Activated CD4-positive, alpha-beta T cell treated with anti-CD3 and anti-CD28 coated beads, Interleukin-2, amount 50 U/mL, for 16 hours (primary cell): ENCODE measurements around the gene UQCRFS1.
"Not testable (repeated sequence)": the region's sequence is repeated elsewhere in the genome, so short reads cannot be mapped to it uniquely, and the experiment has no call there.

Source experiments
- DNase-seq: peaks from one replicate; pipeline ENCODE4 v3.0.0-alpha.2; 2020

UQCRFS1 gene

DNA sequence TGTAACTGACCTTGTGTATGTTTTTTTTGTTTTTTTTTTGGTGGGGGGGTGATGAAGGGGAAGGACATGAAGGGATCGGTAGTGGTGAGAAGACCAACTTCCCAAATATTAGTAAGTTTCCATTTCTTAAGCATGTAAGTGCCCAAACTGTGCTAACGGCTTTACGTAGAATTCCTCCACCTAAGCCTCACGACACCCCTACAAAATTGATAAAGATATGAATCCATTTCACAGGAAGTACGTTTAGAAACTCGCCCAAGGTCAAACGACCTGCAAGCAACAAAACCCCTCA is 649 bp downstream of the UQCRFS1 start:
- no peak for DNase-seq

DNA sequence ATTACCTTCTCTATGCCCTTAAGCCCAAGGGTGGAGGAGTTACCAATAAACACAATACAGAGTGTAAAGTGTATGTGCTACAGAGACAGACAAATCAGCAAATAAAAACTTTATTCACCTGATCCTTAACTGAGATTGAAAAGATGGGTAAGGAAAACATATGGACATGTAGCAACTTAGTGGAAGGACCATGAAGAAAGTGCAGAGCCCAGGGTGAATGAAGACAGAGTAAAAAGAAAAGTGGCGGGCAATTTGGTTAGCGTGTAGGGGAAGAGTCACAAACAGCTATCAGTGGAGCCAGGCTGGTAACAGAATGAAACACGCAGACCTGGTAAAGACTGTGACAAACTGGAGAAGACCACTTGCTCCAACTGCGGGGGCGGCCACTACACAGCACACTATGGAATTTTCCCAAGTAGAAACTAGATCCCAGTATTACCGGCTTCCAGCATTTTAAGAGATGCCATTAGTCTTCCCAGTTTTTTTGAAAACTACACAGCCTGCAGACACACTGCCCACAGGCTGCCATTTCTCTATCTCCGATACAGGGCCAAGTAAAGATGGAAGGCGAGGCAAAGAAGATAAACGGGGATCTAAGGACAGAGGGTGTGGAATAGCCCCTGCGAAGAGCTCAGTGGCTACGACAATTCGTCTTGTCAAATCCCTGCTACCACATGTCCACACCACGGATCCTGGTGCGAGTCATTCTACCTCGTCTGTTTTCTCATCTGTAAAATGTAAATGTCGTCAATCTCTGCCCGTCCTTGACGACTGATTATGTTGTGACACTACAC is 1.2 kb downstream of the UQCRFS1 start:
- DNase-seq, result no peak

DNA sequence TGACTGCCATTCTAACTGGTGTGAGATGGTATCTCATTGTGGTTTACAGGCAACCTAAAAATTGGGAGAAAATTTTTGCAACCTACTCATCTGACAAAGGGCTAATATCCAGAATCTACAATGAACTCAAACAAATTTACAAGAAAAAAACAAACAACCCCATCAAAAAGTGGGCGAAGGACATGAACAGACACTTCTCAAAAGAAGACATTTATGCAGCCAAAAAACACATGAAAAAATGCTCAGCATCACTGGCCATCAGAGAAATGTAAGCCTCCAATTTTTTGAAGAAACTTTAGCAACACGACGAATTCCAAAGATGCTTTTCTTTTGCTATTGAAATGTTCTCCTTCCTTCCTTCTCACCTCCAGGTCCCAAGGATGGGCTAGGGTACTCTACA is 1.9 kb downstream of the UQCRFS1 start:
- DNase-seq, result not testable (repeated sequence)

DNA sequence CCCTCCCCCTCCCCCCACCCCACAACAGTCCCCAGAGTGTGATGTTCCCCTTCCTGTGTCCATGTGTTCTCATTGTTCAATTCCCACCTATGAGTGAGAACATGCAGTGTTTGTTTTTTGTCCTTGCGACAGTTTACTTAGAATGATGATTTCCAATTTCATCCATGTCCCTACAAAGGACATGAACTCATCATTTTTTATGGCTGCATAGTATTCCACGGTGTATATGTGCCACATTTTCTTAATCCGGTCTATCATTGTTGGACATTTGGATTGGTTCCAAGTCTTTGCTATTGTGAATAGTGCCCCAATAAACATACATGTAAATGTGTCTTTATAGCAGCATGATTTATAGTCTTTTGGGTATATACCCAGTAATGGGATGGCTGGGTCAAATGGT is 2.4 kb downstream of the UQCRFS1 start:
- DNase-seq, result not testable (repeated sequence)

DNA sequence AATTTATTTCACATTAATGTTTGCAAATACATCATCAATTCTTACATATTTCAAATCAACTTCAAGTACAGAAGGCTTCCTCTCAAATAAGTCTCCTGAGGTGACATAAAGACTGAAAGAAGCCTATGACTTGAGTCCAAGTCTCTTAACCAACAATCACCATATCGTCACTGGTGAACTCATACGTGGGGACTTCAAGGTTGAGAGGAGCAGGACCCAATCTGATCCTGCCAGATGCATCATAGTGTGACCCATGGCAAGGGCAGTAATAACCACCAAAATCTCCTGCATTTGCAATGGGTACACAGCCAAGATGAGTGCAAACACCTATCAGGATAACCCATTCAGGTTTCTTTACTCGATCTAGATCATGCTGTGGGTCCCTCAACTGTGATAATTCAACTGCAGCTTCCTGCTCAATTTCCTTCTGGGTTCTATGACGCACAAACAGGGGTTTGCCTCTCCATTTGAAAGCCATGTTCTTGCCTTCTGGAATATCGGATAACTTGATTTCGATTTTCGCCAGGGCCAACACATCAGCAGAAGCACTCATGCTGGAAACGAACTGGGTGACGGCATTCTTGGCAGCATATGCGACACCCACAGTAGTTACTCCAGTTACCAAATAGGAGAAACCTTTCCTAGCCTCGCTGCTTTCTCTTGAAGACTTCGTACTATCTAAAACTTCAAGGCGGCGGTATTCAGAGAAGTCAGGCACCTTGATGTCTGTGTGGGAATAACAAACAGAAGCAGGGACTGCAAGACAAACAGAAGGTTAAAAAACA is 5.4 kb downstream of the UQCRFS1 start:
- DNase-seq, result not testable (repeated sequence)

DNA sequence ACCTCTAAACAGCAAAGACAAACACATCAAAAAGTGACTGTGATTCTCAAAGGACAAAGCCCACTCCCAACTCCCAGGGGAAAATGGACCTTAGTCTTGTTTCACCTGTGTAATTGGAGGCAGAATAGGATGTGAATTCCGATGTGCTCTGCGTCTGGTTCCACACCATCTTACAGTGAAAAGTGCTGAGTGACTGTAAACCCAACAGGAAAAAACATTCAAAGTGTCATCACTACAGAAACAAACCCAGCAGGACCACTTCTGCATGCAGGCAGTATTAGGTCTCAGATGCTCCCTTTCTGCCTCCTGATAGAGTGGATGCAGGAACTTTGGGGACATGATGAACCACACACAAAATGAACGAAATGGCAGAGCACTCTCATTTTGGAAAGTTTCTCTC is 6.5 kb downstream of the UQCRFS1 start:
- DNase-seq, result no peak

DNA sequence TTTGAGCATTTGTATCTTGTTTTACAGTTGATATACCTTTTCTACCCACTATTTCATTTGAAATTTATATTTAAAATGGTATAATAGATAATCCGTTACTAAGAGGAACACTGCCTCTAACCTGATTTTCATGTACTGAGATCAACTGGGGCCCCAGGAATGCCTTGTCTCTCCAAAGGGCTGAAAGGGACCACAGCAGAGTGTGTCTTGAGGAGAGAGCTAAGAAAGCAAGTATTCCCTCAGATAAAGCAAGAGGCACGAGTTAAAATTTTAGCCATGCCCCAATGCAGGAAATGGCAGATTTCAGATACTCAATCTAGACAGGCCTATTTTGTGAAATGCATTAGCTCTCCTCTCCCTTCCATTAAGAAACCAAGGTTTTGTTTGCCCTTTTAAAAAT is 10.7 kb downstream of the UQCRFS1 start:
- no peak for DNase-seq

DNA sequence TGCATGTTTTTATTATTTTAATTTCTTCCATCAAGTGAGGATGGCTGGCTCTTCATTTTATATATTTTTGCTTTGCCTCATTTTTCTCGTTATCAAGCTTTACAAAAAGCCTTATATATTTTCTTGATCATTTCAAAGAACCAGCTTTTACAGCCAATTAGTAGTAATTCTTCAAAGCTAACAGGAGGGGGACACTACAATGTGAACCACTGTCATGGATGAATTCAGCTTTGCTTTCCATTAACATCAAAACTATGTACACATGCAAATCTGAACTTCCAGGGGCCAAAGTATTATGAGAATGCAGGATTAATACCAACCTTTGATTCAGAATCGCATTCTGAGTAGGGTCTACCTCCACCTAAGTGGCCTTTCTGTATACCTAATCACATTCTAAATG is 11.1 kb downstream of the UQCRFS1 start:
- DNase-seq, result no peak

DNA sequence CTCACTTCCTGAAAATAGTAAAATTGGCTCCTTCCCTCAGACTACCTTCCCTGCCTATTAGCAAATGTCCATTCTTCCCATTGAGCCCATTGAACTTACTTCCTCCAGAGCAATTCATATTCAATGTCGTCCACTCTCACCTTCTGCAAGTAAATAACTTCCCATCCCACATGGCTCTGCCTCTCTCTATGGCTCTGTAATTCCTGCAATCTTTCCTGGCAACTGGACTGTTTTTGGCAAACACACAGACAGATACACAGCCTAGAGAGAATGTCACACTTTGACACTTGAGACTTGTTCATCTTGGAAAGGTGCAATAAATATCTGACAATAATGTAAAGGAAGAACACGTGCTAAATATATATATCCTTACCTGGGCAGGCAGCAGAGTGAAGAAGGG is 18.3 kb downstream of the UQCRFS1 start:
- DNase-seq, result no peak

DNA sequence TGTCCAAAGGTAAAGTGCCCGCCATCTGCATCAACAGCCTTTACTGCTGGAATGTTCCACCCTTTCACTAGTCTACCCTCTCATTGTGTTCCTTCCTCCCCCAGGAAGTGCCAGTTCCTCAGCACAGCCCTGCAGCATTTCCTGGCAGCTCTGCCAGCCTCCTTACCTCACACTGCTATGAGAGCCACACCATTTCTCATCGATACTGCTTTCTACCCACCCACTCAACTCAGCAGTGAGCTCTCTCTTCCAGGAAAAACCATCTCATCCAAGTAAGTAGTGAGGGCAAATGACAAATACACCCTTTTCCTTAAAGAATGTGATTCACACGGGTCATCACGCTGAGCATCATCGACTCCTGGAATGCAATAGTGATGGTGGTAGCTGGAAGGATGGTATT is 19.8 kb downstream of the UQCRFS1 start:
- no peak for DNase-seq

DNA sequence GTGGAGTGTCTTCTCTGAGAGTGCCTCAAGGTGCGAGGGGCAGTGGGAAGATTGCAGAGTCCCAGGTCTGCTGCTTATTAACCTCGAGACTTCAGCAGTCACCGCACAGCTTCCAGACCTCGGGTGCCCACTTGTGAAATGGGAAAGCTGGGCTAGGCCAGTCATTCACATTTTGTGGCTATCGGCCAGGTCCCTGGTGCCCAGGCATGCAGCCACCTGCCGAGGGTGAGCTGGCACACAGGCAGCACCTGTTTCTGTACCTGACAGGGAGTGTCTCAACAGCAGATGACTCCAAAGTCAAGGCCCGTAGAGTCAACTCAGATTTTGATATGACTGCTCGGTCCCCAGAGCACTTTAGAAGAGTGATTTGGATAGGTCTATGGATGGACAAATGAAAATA is 21.9 kb downstream of the UQCRFS1 start:
- DNase-seq, result no peak

DNA sequence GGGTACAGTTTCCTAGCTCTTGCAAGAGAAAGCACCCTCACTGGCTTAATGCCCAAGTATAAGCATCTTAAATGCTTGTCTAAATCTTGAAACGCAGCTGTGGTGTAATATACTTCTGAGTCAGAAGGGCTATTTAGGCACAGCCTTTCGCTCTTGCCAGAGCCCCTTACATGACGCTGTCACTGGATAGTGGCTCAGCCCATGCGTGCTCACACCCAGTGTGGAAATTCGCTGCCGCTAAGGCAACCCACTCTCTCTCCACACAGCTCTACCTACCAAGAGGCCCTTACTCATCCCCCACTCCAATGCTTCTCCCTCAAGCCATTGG is 24.0 kb downstream of the UQCRFS1 start:
- DNase-seq, result no peak

DNA sequence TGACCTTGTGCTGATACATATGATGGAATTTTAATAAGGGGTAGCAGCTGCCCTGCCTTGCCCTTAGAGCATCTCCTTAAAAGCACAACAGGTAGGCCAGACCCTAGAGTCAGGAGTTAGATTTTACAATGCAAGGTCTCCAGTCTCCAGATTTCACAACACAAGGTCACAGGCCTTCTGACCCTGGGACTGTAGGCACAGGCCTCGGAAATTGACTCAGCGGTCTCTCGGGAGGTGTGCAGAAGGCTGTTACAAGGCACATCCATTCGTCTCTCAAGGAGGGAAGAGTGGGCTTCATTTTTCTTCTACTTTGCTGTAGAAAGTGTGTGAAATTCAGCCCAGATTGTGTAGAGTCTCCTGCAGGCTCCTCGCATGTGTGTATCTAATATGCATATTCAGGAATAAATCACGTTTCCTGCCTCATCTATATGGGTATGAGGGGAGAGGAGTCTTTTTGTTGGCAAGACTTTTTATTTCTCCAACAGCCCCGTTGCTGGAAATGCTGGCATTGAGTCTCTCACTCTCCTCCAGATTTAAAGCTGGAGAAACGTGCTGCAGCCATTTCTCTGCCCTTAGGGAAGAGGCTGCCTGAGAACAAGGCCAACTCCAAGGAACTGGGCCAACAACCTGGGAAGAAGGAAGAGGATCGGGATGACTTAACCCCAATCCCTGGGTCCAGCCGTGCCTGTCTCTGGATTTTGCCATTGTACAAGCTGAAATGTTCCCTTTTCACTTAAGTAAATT is 24.5 kb downstream of the UQCRFS1 start:
- DNase-seq, result no peak

DNA sequence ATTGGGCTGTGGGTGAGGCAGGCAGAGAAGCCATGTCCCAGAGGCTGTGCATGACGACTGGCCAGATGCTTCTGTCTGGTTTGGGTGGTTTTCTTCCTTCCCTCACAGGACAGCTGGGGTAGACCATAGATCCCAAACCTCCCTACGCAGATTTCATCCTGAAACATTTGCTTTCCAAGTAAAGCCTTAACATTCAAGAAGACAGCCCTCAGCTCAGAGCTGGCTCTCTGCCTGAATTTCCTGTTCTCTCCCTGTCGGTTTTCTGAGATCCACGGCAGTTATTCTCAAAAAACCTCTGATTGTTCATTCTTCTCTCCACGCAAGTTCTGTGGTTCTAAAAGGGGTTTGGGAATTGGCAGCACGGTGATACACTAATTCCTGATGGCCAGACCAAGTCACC is 25.3 kb downstream of the UQCRFS1 start:
- DNase-seq, result no peak

DNA sequence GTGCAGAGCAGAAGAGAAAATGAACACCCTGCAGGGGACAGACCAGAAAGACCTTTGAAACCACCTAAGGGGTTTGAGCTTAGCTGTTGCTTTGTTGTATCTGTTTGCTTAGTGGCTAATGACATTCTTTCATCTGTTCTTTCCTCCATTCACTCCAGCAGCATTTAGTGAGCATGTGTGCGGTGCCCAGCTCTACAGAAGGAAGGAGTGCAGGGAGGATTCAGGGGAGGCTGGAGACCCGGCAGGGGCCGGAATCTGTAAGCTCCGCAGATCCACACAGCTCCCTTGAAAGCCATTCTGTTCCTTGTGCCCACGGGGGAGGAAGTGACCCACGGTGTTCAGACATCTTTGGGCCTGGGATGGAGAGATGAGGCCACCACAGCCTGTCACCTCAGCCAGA is 27.5 kb downstream of the UQCRFS1 start:
- no peak for DNase-seq

DNA sequence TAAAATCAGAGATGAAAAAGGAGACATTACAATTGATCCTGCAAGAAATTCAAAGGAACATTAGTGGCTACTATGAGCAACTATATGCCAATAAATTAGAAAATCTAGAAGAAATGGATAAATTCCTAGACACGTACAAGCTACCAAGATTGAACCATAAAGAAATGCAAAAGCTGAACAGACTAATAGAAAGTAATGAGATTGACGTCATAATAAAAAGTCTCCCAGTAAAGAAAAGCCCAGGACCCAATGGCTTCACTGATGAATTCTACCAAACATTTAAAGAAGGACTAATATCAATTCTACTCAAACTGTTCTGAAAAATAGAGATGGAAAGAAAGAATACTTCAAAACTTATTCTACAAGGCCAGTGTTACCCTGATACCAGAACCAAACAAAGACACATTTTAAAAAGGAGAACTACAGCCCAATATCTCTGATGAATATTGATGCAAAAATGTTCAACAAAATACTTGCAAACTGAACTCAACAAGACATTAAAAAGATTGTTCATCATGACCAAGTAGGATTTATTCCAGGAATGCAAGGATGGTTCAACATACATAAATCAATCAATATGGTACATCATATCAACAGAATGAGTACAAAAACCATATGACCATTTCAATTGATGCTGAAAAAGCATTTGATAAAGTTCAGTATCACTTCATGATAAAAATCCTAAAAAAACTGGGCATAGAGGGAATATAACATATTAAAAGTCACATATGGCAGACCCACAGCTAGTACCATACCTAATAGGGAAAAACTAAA is 35.8 kb downstream of the UQCRFS1 start:
- DNase-seq, result no peak

DNA sequence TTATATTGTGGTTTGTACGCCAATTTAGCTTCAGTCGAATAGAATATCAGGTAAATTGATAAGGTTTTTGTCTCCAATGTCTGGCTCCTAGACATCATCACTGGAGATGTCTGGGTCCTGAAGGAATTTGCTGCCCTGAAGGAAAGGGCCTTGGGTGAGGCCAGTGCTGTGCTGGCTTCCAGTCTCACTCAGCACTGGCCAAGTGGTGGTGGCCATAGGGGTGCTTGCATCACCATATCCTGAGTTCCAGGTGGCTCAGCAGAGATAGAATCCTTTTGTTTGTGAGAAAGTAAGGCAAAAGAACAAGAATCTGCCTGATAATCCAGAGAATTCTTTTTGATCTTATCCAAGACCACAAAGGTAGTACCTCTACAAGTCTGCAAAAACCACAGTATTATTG is 39.1 kb downstream of the UQCRFS1 start:
- DNase-seq, result no peak

DNA sequence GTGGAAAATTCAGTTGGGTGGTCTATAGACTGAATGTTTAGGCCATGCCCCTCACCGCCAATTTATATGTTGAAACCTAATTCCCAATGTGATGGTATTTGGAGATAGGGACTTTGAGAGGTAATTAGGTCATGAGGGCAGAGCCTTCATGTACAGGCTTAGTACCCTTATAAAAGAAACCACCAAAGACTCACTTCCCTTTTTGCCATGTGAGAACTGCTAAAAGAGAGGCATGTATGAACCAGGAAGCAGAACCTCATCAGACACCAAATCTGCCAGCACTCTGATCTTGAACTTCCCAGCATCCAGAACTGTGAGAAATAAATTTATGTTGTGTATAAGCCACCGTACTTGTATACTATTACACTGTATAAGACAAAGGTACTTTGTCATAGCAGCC is 40.6 kb downstream of the UQCRFS1 start:
- DNase-seq, result no peak

DNA sequence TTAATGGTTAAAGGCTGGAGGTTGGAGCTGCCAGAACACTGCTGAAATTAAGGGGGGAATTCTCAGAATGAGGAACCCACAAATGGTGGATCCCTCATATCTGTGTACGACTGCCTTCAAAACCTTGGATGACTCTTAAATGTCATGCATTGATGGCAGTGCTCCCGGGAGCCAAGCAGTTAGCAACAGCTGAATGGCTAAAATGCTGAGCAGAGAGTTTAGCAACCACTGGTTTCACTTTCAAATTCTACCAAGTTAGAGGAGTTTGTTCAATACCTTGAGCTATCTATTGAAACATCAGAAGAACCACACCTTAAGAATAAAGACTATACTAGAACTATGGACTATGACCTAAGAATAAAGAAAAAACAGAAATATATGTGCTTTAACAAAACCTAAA is 41.4 kb downstream of the UQCRFS1 start:
- no peak for DNase-seq

DNA sequence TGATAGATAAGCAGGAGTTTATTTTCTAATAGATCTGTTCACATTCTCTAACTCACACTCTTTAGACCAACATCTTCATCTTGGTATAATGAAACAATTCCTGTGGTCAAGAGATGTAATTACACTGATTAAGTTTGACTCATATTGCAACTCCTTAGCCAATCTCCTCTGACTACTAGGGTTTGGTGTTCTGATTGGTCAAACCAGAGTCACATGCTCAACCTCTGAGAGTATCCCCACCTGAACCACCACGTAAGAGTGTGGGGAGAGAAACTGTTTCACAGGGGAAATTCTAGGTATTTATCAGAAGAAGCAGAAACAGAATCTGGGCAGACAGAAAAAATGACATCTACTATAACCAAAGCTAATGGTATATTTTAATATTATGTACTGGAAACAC is 42.4 kb downstream of the UQCRFS1 start:
- DNase-seq, result peak; percentile 6

DNA sequence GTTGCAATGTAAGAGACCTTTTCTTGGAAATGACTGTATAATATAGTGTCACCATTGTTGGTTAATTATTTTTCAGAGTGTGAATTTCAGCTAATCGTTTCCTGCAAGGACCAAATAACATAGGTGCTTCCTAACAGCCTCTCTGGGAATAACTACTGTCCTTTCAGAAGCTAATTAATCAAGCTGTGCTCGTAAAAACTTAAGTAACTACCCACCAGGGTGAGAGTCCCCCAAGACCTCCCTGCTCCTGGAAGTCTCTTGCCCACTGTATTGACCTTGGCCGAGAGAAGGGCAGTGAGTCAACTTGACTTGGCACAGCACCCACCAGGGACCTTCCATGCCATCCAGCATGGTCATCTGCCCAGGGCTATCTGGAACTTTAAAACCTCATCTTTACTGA is 50.3 kb downstream of the UQCRFS1 start:
- no peak for DNase-seq

DNA sequence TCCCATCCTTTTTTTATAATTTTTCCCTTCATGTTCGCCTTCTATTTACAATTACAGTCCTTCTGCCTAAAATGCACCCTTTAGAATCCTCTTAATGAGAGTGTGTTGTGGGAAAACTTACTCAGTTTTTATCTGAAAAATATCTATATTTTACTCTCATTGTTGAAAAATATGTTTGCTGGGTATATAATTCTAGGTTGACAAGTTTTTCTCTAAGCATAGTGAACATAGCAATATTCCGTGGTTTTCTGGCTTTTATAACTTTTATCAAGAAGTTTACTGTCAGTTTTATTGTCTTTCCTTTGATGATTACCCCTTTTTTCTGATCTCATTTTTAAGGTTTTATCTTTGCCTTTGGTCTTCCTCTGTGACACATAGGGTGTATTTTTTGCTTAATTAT is 57.3 kb downstream of the UQCRFS1 start:
- no peak for DNase-seq
